Measurements from ENCODE around the gene WSB2. TPM values are rescaled to one million over a fixed set of nuclear protein-coding genes. Genes with fewer than 3 reads are reported as not detected.

WSB2 gene
- total and polyA plus RNA-seq, 2 of the 8 experiments (the other 6 are each of a cell fraction or from before 2014, with no cell fraction given): 47.5 to 58.2 TPM

DNA sequence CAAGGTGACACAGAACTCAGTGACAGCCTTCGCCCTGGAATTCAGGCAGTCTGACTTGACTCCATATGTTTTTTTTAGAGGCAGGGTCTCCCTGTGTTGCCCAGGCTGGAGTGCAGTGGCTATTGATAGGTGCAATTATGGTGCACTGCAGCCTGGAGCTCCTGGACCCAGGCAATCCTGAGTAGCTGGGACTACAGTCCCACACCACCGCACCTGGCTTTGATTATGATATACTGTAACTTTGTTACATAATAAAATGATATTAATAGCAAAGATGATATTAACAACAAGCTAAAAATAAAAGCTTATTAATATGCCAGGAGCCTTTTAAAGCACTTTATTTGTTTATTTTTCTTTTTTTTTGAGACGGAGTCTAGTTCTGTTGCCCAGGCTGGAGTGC, 33.1 kb upstream of the WSB2 start:
- H4K5ac ChIP-seq (ENCODE audit: insufficient read length, low read depth, low read length): no peak overlapping the region
- H2BK20ac ChIP-seq (ENCODE audit: low read length): no peak overlapping the region
- CTCF ChIA-PET (ENCODE audit: partially characterized antibody): interaction anchor here (0.6 to 1.4 kb wide), 9 partner anchors 10 to 1342 kb away, joined by 3 to 4 read pairs (median 3); partner anchors contain the start of gene VSIG10
- DNase-seq (ENCODE audit: low read depth in 1 of 2, low spot score in 2 of 2) (no peak), FAIRE-seq (no peak)
- no peak overlapping the region for H4K8ac ChIP-seq (ENCODE audit: extremely low read depth, insufficient read depth, low read length)
- no peaks in the 10 kb centered on the region for H3K27me3 ChIP-seq (replicated peaks in 1 of 4; ENCODE audit: control insufficient read depth in 3 of 4, extremely low read depth in 1 of 4, insufficient read depth in 3 of 4, low read length in 3 of 4)
- no peak overlapping the region for H3K27ac ChIP-seq (ENCODE audit: low read depth, low read length)
- H4K91ac ChIP-seq (replicated peaks; ENCODE audit: insufficient read length, low read length): no peak overlapping the region
- H3K79me2 ChIP-seq (ENCODE audit: control insufficient read depth in 1 of 2, insufficient read depth in 2 of 2, low read length in 2 of 2): peaks cover 0 to 20% of the 10 kb centered on the region in 2 experiments; a peak in 2 of 4 replicates
- WGBS, 2 experiments (ENCODE audit: extremely low coverage in 1 of 2, insufficient coverage in 1 of 2, insufficient read length in 1 of 2, insufficient replicate concordance in 2 of 2, low coverage in 1 of 2, low lambda C conversion rate in 2 of 2, missing lambda C conversion rate in 1 of 2): 92% methylated on average over 3 of the region's 3 CpGs; no CpG with 5 or more reads in 1 of the 2 experiments
- peaks cover 0 to 51% (median 22%) of the 10 kb centered on the region in 4 experiments; a peak in 5 of 8 replicates for H3K36me3 ChIP-seq (ENCODE audit: control insufficient read depth in 2 of 4, insufficient read depth in 4 of 4, low read length in 3 of 4)
- H2BK15ac ChIP-seq (ENCODE audit: low read length): no peak overlapping the region
- POLR2A ChIA-PET (ENCODE audit: partially characterized antibody): interaction anchor here (0.6 to 7.3 kb wide), 11 partner anchors 8 to 42 kb away, joined by 3 to 59 read pairs (median 5); partner anchors contain the start of genes PEBP1 and VSIG10
- no peak overlapping the region for H3K9ac ChIP-seq (replicated peaks in 1 of 4; ENCODE audit: extremely low read depth in 1 of 4, low read depth in 3 of 4, low read length in 3 of 4)
- no peak overlapping the region for H3K23ac ChIP-seq (ENCODE audit: insufficient read length)
- H3K4me2 ChIP-seq (ENCODE audit: insufficient read depth in 1 of 2, low read depth in 2 of 2, low read length in 2 of 2): no peak overlapping the region
- no peak overlapping the region for H3K18ac ChIP-seq (ENCODE audit: extremely low read depth, low read length)
- H2BK5ac ChIP-seq (ENCODE audit: low read depth, low read length): no peak overlapping the region
- H2BK12ac ChIP-seq (ENCODE audit: low read depth, low read length): no peak overlapping the region
- TF ChIP-seq NRF1 (IDR thresholded peaks at IDR 0.05; ENCODE audit: low read depth, low read length) (no peak), TCF12 (IDR thresholded peaks at IDR 0.05; ENCODE audit: low read depth, low read length) (no peak), NANOG (IDR thresholded peaks at IDR 0.05; ENCODE audit: insufficient read depth, low read depth, low read length, poor library complexity, severe bottlenecking) (no peak), POU5F1 (IDR thresholded peaks at IDR 0.05; ENCODE audit: low read depth, low read length) (no peak), MAFK (IDR thresholded peaks at IDR 0.05; ENCODE audit: low read depth, low read length) (no peak), EGR1 (IDR thresholded peaks at IDR 0.05; ENCODE audit: borderline replicate concordance, low read depth, low read length) (no peak)
- H3K14ac ChIP-seq (ENCODE audit: insufficient read length): no peak overlapping the region
- peaks cover 3% of the 10 kb centered on the region; the same call in 1 of the 2 replicates for H3K79me1 ChIP-seq (ENCODE audit: low read depth, low read length)
- no peak overlapping the region for H2AK5ac ChIP-seq (ENCODE audit: low read depth, low read length)
- H3K4me3 ChIP-seq (ENCODE audit: extremely low read depth in 1 of 4, insufficient read depth in 2 of 4, low read depth in 3 of 4, low read length in 4 of 4): no peak overlapping the region
- peaks cover 0 to 5% of the 10 kb centered on the region in 2 experiments for H4K20me1 ChIP-seq (replicated peaks in 1 of 2; ENCODE audit: control insufficient read depth in 1 of 2, insufficient read depth in 2 of 2, low read length in 2 of 2)
- H3K23me2 ChIP-seq (ENCODE audit: low read depth, low read length): no peaks in the 10 kb centered on the region
- H2AFZ ChIP-seq (ENCODE audit: low read length): no peak overlapping the region
- H3K56ac ChIP-seq (replicated peaks; ENCODE audit: insufficient read length, low read depth, low read length): no peak overlapping the region
- no peak overlapping the region for H3K4ac ChIP-seq (replicated peaks; ENCODE audit: insufficient read length, low read depth, low read length)
- peaks cover 0 to 3% (median 0%) of the 10 kb centered on the region in 4 experiments; a peak in 2 of 7 replicates for H3K4me1 ChIP-seq (replicated peaks in 1 of 4; ENCODE audit: control insufficient read depth in 3 of 4, insufficient read depth in 4 of 4, low read length in 3 of 4)
- H2BK120ac ChIP-seq (replicated peaks; ENCODE audit: low read depth, low read length): no peak overlapping the region
- no peaks in the 10 kb centered on the region for H3K9me3 ChIP-seq (ENCODE audit: insufficient read depth in 2 of 2, low read depth in 1 of 2, low read length in 1 of 2)
